ENCODE measurements around the gene ADAM10.

DNA sequence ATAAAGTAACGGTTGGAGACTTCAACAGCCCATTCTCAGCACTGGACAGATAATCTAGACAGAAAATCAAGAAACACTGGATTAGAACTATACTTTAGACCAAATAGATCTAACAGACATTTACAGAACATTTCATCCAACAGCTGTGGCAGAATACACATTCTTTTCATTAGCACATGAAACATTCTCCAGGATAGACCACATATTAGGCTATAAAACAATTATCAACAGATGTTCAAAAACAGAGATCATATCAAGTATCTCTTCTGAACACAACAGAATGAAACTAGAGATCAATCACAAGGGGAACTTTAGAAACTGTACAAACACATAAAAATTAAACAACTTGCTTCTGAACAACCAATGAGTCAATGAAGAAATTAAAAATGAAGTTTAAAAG is 133.3 kb downstream of the ADAM10 start:
- TF ChIP-seq TCF12 (IDR thresholded peaks at IDR 0.05) (no peak), JUND (IDR thresholded peaks at IDR 0.05) (no peak), EP300 (IDR thresholded peaks at IDR 0.05; ENCODE audit: borderline replicate concordance in 1 of 2, low read depth in 1 of 2, low read length in 1 of 2) (peak in 1 of 2 experiments; percentile 27; a peak in 1 of 4 replicates), EZH2phosphoT487 (IDR thresholded peaks at IDR 0.05; ENCODE audit: borderline replicate concordance, low read depth) (no peak), SMC3 (IDR thresholded peaks at IDR 0.05; ENCODE audit: low read depth, low read length) (no peak), TAF1 (IDR thresholded peaks at IDR 0.05; ENCODE audit: borderline replicate concordance, low read depth, low read length) (no peak), NFIC (IDR thresholded peaks at IDR 0.05; ENCODE audit: borderline replicate concordance) (no peak)
- TF ChIP-seq, protein P1, sequence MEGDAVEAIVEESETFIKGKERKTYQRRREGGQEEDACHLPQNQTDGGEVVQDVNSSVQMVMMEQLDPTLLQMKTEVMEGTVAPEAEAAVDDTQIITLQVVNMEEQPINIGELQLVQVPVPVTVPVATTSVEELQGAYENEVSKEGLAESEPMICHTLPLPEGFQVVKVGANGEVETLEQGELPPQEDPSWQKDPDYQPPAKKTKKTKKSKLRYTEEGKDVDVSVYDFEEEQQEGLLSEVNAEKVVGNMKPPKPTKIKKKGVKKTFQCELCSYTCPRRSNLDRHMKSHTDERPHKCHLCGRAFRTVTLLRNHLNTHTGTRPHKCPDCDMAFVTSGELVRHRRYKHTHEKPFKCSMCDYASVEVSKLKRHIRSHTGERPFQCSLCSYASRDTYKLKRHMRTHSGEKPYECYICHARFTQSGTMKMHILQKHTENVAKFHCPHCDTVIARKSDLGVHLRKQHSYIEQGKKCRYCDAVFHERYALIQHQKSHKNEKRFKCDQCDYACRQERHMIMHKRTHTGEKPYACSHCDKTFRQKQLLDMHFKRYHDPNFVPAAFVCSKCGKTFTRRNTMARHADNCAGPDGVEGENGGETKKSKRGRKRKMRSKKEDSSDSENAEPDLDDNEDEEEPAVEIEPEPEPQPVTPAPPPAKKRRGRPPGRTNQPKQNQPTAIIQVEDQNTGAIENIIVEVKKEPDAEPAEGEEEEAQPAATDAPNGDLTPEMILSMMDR (IDR thresholded peaks at IDR 0.05): no peak
- TF ChIP-seq, protein P2, sequence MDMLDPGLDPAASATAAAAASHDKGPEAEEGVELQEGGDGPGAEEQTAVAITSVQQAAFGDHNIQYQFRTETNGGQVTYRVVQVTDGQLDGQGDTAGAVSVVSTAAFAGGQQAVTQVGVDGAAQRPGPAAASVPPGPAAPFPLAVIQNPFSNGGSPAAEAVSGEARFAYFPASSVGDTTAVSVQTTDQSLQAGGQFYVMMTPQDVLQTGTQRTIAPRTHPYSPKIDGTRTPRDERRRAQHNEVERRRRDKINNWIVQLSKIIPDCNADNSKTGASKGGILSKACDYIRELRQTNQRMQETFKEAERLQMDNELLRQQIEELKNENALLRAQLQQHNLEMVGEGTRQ (IDR thresholded peaks at IDR 0.05; ENCODE audit: borderline replicate concordance, low read depth, low read length): no peak

All from SK-N-SH (cell line).